Measurements from ENCODE around the gene LRP5.

DNA sequence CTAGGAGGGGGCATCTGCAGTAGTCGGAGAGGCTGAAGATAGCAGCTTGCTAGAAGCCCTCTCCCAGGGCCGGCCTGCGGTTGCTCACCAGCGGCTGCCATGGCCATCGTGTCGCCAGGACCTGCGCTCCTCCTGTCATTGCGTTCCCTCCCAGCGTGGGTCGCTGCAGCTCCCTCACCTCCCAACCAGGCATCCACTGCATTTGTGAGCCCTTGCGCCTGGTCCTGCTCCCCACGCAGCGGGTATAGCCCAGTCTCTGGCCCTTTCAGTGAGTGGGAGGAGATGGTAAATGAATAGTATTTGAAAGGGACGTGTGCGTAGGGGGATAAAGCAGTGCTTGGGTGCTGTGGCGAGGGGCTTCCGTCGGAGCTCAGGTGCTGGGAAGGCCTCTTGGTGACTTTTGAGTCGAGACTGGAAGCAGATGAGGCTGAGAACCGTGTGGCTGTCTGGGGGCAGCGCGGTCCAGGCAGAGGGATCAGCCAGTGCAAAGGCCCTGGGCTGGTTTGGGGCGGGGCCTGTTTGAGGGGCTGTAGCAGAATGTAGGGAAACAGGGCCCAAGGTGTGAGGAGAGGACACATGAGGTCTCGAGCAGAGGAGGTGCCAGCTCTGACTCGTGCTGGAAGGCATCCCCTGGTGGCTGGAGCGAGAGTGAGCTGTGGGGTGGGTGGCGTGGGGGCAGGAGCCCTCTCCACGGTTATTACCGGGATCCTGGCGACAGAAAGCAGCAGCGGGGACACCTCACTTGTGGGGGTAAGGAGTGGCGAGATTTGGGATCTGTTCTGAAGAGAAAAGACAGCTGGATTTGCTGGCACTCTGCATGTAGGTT, 39.3 kb downstream of the LRP5 start:
- TF ChIP-seq EP300 (IDR thresholded peaks at IDR 0.05) (no peak), POLR2A (IDR thresholded peaks at IDR 0.05) (no peak)
- TF ChIP-seq, protein P1, sequence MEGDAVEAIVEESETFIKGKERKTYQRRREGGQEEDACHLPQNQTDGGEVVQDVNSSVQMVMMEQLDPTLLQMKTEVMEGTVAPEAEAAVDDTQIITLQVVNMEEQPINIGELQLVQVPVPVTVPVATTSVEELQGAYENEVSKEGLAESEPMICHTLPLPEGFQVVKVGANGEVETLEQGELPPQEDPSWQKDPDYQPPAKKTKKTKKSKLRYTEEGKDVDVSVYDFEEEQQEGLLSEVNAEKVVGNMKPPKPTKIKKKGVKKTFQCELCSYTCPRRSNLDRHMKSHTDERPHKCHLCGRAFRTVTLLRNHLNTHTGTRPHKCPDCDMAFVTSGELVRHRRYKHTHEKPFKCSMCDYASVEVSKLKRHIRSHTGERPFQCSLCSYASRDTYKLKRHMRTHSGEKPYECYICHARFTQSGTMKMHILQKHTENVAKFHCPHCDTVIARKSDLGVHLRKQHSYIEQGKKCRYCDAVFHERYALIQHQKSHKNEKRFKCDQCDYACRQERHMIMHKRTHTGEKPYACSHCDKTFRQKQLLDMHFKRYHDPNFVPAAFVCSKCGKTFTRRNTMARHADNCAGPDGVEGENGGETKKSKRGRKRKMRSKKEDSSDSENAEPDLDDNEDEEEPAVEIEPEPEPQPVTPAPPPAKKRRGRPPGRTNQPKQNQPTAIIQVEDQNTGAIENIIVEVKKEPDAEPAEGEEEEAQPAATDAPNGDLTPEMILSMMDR (IDR thresholded peaks at IDR 0.05): no peak
